GM21717 (cell line): Measurements from ENCODE around the gene SLC29A4.
"Not testable (repeated sequence)": the region's sequence is repeated elsewhere in the genome, so short reads cannot be mapped to it uniquely, and the experiment has no call there.

ENCODE experiments used
- ATAC-seq: cut with Tn5 transposase; IDR thresholded peaks from one replicate; pipeline ENCODE4 v1.9.1; 2021; ENCODE audit warnings: mild to moderate bottlenecking, moderate library complexity; ENCODE audit not compliant: unreplicated experiment

SLC29A4 gene

DNA sequence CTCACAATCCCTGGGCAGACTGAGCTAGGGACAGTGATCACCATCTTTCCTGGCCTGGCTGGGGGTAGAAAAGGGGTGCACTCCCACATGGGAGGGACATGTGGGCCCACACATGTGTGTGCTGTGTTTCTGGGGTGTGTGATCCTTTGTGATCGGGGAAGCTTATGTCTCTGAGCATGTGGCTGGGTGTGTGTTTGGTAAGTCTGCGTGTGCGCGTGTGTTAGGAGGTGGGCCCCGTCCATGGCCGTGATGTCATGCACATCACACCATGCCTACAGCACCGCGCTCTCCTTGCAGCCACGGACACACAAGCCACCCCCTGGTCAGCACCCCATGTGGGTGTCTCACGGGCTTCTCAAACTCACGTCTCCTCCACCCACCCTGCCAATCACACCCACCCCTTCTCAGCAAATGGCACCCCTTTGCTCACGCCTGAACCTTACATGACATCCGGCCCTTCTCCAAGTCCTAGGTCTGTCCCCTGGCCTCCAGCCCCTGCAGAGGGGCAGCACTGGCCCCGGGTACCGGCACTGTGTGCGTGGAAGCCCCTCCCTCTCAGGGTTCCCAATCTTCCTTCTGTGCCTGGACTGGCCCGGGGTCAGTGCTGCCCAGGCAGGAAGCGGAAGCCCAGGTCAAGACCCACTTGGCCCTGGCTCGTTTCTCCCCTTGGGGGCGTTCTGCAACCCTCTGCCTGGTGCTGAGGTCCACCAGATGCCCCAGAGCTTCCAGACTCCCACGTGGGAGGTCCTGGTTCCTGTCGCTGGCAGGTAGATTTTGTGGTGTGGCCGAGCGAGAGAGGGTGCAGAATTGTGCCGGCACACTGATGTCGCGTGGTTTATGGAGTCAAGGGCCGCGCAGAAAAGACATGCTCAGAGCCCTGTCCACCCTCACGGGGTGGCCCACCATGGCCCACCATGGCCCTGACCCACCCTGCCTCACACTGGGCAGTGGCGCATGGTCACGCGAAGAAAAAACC is 12.6 kb downstream of the SLC29A4 start:
- no peak for ATAC-seq

DNA sequence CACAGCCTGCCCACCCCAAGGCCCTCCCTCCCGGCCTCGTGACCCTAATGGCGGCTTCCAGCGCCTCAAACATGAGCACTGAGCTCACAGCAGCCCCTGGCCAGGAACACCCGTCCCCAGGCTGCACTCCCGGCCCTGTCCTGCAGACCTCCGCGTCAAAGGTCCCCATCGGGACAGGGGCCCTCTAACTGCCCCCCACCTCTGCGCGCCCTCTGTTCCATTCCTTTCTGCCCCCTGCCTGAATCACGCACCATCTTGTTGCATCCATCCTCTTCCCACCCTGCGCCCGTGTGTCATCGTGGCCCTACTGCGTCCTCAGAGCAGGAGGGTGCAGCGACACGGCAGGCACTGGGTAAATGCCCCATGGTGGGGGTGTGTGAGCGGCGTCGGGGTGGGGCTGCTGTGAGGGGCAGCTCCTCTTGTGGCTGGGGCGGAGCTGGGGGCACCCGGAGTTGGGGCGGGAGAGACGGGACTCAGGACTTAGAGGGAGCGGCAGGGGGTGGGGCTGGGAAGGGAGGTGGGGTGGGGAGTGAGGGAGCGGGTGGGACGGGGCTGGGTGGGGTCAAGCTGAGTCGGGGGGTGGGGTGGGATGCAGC is 13.4 kb downstream of the SLC29A4 start:
- ATAC-seq = no peak

DNA sequence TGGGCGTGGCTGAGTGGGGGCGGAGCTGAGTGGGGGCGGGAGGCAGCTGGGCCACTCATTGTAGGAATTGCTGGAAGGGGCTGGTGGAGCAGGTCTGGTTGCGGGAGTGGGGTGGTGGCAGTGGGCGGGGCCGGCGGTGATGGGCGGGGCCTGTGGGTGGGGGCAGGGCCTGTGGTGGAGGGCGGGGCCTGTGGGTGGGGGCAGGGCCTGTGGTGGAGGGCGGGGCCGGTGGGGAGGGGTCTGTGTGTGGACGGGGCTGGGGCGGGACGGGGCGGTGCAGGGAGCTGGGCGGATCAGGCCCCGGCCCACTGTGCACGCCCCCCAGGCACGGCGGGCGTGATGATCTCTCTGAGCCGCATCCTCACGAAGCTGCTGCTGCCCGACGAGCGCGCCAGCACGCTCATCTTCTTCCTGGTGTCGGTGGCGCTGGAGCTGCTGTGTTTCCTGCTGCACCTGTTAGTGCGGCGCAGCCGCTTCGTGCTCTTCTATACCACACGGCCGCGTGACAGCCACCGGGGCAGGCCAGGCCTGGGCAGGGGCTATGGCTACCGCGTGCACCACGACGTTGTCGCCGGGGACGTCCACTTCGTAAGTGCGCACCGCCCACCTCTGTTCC is 14.0 kb downstream of the SLC29A4 start:
- no peak for ATAC-seq

DNA sequence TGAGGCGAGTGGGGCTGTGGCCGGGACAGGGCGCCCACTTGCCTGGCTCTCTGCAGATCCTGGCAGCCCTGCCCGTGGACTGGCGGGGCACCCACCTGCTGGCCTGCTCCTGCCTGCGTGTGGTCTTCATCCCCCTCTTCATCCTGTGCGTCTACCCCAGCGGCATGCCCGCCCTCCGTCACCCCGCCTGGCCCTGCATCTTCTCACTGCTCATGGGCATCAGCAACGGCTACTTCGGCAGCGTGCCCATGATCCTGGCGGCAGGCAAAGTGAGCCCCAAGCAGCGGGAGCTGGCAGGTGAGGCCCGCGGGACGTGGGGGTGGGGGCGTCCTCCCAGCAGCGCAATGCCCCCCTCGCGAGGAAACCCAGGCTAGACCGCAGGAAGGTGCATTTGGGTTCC is 17.6 kb downstream of the SLC29A4 start:
- no peak for ATAC-seq

DNA sequence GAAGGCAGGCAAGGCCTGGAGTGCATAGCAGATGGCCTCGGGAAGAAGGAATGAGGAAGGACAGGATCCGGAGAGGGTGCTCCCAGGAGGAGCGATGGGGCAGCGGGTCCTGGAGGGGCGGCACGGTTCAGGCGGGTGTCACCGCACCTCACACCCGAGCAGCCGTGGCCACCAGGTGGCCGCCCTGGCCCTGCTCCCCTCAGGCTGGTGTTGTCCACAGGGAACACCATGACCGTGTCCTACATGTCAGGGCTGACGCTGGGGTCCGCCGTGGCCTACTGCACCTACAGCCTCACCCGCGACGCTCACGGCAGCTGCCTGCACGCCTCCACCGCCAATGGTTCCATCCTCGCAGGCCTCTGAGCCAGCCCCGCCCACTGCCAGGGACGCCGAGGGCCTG is 19.8 kb downstream of the SLC29A4 start:
- no peak for ATAC-seq

DNA sequence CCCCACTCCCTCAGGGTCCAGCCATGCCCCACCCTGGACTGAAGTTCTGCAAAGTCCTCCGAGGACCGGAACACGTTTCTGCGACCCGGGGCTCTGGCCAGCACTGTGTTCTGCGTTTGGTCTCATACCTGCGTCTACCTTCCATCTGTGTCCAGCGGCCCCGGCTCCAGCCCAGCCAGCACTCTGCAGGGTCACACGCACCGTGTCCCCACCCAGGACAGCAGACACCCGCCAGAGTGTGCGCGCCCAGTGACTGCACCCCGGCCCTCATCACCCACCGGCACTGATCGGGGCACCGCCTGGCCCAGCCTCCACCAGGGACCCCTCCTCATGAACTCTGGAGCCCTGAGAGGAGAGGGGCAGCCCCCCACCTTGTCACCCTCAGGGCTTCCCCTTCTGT is 20.3 kb downstream of the SLC29A4 start:
- ATAC-seq = no peak

DNA sequence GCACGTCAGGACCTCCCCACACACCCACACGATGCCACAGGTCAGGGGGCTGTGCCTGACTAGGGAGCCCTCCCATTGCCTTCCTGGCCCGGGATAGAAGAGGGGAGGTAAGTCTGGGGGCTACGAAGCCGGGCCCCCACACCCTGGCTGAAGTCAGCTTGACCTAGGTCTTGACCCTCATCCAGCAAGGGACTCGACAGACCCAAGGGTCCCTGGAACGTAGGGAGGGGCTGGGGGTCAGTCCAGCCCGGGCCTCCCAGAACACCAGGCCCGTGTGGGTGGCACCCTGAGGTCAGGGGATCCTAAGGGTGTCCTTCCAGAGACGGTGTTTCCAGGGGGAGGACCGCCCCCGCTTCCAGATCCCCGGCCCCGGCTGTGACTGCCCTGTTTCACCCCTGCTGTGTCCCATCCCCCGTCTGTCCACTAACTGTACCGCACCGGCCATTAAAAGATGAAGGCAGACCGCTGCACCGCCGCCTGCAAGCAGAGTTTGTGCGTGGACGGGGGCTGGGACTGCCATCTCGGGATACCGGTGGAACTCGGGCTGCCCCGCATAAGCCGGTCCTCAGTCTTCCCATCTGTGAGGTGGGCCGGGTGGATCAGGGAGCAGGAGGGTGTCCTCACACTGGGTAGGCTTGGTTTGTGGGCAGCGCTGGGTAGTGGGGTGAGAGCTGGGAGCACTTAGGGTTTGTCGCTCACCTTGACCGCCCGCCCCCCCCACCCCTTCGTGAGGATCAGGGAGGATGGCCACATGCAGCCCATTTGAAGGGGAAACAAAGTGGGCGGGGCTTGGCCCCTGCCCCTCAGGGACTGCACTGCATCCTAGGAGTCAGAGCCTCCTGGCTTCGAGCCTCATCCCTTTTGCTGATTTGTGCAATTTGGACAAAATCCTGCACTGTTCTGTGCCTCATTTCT is 21.1 kb downstream of the SLC29A4 start:
- ATAC-seq = no peak

DNA sequence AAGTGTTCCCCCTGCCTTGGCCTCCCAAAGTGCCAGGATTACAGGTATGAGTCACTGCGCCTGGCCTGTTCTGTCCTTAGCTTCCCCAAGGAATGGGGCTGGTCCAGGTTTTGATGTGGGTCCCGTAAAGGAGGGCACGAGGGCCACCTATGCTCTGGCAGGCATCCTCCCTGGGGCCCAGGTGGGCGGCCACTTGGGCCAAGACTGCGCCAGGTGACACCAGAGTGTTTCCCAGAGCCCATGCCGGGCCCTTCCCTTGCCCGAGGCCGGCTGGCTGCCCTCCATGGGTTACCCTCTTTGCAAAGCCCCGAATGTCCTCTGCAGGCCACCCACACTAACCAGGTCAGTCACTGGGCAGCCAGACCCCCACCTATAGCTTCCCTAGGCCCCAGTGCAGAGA is 22.3 kb downstream of the SLC29A4 start:
- not testable (repeated sequence) for ATAC-seq

DNA sequence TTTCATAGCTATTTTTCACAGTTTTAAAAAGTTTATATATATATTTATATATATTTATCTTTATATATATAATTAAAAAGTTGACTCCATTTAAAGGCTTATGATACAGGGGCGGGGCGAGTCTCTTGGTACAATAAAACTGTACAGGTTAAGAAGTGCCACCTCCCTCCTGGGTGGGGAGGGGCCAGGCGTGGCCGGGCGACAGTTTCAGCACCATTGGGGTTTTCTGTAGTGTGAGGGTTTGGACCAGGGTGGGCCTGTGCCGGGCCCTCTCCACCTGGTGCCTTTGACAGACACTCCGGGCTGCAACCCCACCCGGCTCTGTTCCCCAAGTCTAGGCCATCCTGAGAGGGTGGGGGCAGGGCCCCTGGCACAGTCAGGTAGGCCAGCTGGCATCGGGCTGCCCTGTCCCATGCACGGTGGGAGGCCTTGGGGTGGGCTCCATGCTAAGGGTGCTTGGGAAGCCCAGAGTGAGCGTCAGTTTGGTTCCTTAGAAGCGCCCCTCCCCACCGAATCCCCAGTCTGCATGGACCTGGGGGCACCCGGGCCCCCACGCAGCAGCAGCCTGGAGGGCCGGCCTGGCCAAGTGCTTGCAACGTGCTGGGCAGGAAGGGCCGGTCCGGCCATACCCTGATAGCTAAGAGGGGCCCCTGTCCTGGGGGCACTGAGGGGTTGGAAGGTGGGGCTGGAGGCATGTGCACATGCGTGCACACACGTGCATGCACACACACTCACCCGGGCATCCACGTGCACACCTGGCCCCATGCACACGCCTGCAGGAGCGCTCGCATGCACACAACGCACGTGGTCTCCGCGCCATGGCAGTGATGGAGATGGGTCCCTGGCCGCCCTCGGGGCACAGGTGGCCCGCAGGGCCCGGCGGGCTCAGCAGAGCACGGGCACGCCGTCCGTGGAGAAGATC is 24.7 kb downstream of the SLC29A4 start:
- ATAC-seq = not testable (repeated sequence)

DNA sequence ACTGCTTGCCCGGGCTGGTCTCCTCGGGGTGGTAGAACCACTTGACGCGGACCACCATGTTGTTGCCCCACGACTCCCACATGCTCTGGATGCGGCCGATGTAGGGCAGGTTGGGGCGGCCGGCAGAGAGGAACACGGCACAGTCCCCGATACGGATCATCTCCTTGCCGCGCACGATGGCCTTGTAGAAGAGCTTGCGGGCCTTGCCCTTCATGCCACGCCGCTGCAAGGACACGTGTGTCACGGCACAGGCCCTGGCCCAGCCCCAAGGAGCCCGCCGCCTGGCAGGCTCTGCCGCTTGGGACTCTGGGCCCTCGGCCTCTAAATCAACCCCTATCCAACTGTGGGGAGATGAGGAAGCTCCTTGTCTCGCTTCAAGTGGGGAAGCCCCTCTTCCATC is 26.4 kb downstream of the SLC29A4 start:
- ATAC-seq = no peak

DNA sequence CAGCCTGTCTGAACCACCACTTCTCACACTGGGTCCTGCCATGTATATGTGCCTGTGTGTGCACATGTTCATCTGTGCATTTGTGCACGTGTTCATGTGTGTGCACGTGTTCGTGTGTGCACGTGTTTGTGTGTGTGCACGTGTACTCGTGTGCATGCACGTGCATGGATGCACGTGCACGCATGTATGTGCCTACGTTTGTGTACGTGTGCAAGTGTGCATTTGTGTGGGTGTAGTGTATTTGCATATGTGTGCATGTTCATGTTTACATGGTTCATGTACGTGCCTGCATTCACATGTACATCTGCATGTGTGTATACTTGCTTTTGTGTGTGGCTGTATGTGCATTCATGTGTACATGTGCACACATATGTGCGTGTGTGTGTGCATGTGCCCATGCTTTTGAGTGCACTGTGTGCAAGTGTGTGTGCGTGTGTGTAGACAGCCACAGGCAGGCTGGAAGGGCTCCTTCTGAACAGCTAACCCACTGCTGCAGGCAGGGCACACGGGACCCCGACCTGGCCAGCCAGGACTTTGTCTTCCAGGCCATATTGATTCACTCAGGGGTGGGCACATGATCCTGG is 28.2 kb downstream of the SLC29A4 start:
- ATAC-seq = no peak

DNA sequence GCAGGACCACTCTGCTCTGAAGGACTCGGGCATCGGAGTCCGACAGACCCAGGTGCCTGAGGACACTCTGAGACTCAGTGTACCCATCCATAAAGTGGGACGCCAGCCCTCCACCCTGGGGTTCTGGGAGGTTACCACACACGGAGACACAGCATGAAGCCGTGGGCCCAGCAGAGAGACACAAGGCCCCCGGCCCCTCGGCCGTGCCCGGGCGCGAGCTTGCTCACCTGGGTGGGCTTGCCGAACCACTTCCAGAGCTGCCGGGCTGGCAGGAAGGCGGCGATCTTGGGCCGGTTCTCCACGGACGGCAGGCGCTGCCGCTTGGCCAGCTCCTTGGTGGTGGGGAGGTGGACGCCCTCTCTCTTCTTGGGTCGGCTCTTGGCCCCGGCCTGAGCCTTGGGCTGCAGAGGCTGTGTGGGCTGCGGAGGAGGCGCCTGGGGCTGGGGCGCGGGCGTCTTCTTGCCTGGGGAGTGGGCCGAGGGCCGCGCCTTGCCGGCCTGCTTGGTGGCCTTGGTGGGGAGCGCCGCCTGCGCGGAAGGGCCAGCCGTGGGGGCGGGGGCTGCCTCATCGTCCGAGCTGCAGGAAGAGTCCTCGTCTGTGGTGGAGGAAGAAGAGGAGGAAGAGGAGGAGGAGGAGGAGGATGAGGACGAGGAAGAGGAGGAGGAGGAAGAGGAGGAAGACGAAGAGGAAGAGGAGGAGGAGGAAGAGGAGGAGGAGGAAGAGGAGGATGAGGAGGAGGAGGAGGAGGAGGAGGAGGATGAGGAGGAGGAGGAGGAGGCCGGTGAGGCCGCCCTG is 29.7 kb downstream of the SLC29A4 start:
- not testable (repeated sequence) for ATAC-seq

DNA sequence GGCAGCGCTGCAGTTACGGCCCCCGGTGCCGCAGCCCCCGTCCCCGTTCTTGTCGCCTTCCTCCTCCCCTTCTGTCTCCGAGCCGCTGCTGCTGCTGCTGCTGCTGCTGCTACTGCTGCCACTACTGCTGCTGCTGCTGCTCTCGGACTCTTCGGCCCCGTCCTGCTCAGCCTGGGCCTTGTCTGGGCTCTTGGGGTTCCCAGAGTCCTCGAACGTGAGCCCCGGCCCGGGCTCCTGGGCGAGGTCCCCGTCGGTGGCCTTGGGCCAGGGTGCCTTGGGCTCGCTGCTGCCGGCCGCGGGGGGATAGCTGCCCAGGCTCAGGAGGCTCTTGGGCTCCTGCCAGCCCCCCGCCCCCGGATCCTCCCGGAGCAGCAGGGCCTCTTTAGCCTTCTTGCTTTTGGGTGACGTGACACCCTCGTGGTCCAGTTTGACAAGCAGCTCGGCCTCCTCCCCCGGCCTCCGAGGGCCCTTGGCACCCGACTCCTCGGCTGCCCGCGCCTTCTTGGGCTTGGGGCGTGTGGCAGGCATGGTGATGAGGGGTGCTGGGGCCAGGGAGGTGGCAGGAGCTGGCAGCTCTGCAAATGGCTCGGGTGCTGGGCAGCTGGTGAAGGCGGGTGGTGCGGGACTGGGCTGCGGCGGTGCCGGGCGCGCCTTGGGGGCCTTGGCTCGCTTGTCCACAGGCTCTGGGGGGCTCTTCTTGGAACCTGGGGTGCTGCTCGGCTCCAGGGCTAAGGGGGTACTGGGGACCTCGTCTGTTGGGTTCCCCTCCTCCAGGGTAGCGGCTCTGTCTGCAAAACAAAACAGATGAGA is 30.5 kb downstream of the SLC29A4 start:
- ATAC-seq = not testable (repeated sequence)

DNA sequence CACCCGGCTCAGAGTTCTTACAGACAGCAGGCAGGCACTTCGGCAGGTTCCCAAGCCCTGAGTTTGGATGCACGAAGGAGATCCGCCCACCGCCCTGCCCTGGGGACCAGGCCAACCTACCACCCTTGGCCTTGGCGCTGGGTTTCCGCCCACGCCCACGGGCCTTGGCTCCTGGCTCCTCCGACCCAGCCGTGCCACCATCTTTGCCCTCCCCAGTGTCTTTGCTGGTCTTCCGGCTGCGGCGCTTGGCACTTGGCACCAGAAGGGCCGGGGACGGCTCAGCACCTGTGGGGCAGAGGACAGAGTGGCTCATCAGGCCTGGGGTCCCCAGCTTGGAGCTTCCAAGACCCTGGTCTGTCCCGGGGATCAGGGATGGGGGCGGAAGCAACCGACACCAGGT is 32.1 kb downstream of the SLC29A4 start:
- no peak for ATAC-seq

DNA sequence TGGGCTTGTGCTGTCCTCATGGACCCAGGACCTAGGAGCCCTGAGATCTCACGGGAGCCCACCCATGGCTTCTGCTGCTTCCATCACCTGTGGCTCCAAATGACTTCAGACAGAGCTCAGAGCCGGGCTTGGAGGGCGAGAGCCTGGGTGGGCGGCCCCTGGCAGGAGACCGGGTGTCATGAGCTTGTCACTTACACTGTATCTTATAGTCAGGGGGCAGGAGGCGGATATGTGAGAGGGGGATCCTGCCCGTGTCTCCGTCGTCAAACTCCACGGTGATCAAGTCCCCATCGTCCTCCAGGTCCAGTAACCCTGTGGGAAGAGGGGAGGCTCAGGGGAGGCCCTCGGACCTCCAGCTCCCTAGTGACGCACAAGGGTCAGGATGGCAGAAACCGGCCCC is 33.0 kb downstream of the SLC29A4 start:
- no peak for ATAC-seq

DNA sequence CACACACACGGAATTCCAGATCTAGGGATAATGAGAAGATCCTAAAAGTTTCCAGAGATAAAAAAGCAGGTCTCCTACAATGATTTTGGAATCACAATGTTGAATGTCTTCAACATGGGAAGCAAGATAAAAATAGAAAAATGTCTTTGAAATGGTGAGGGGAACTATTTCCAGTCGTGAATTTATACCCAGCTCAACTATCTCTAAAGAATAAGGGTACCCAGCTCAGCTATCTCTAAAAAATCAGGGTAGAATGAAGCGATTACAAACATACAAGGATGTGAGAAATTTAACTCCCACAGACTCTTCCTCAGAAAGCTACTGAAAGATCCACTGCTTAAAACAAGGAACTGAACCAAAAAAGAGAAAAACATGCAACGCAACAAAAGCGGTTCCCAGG is 35.9 kb downstream of the SLC29A4 start:
- ATAC-seq = not testable (repeated sequence)

DNA sequence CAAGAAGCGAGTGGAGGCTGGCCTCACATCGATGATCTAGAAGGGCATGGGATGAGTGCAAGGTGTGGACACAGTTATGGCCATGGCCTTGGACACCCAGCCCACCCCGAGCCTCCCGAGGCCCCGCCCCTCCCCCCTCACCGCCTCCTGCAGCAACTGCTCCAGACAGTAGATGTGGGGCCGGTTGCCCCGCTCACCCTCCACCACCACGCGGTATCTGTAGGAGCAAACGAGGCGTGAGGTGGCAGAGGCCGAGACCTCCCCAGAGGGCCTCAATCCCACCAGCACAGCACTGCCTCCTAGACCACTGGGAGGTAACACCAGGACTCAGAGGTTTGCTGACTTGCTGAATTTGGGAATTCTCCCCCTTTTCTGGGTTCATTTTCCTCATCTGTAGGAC is 37.6 kb downstream of the SLC29A4 start:
- no peak for ATAC-seq
